ENCODE results near the gene ECHDC3.

ECHDC3 gene

GRCh38 chr10:11762706-11763500, 20.7 kb downstream of the ECHDC3 start:
- no peak for DNase-seq (ENCODE audit: extremely low spot score)
- TF ChIP-seq ELF4 (IDR thresholded peaks at IDR 0.05) (no peak), NFRKB (IDR thresholded peaks at IDR 0.05) (no peak), L3MBTL2 (conservative IDR thresholded peaks at IDR 0.05) (no peak), CTBP1 (IDR thresholded peaks at IDR 0.05; ENCODE audit: borderline replicate concordance) (no peak), FOXK2 (IDR thresholded peaks at IDR 0.05) (no peak), BHLHE40 (IDR thresholded peaks at IDR 0.05; ENCODE audit: borderline replicate concordance) (no peak), PKNOX1 (IDR thresholded peaks at IDR 0.05) (no peak), ZNF384 (IDR thresholded peaks at IDR 0.05) (no peak)

GRCh38 chr10:11763501-11763861, 21.3 kb downstream of the ECHDC3 start:
- TF ChIP-seq ZNF384 (IDR thresholded peaks at IDR 0.05): no peak
- TF ChIP-seq ARNT (IDR thresholded peaks at IDR 0.05): no peak
- TF ChIP-seq HDGF (IDR thresholded peaks at IDR 0.05; ENCODE audit: borderline replicate concordance): no peak
- no peak for TF ChIP-seq L3MBTL2 (conservative IDR thresholded peaks at IDR 0.05)
- no peak for TF ChIP-seq BHLHE40 (IDR thresholded peaks at IDR 0.05; ENCODE audit: borderline replicate concordance)
- no peak for TF ChIP-seq SUZ12 (IDR thresholded peaks at IDR 0.05)
- no peak for TF ChIP-seq NFRKB (IDR thresholded peaks at IDR 0.05)
- no peak for TF ChIP-seq FOXA1 (IDR thresholded peaks at IDR 0.05)
- TF ChIP-seq TARDBP (IDR thresholded peaks at IDR 0.05): no peak
- no peak for TF ChIP-seq FOXM1 (IDR thresholded peaks at IDR 0.05; ENCODE audit: borderline replicate concordance)
- no peak for TF ChIP-seq LEF1 (IDR thresholded peaks at IDR 0.05; ENCODE audit: borderline replicate concordance)
- no peak for TF ChIP-seq FOXK2 (IDR thresholded peaks at IDR 0.05)
- no peak for DNase-seq (ENCODE audit: extremely low spot score)
- CTCF ChIA-PET: no interaction called here
- POLR2A ChIA-PET: no interaction called here

More at GRCh38 chr10:11762706-11763500, 20.7 kb downstream of the ECHDC3 start:
- ChIA-PET POLR2A (no interaction called here), CTCF (no interaction called here)

- TF ChIP-seq ZNF384 (IDR thresholded peaks at IDR 0.05) (no peak), FOXA1 (IDR thresholded peaks at IDR 0.05) (no peak)
- no peak for DNase-seq (ENCODE audit: extremely low spot score)
- POLR2A ChIA-PET: no interaction called here
- CTCF ChIA-PET: interaction anchor here (0.6 to 1.7 kb wide), 4 partner anchors 8 to 1335 kb away, joined by 3 to 7 read pairs (median 4); partner anchors contain the start of gene OPTN
Measured at GRCh38 chr10:11765141-11765540, 23.0 kb downstream of the ECHDC3 start.

- DNase-seq (ENCODE audit: extremely low spot score): no peak
- POLR2A ChIA-PET: no interaction called here
- CTCF ChIA-PET: interaction anchor here (0.6 kb wide), 1 partner anchor 826 kb away, joined by 3 read pairs; no protein-coding TSS in a partner anchor
- TF ChIP-seq L3MBTL2 (conservative IDR thresholded peaks at IDR 0.05): no peak
- no peak for TF ChIP-seq ARNT (IDR thresholded peaks at IDR 0.05)
- TF ChIP-seq SP1 (IDR thresholded peaks at IDR 0.05): no peak
- TF ChIP-seq FOXA1 (IDR thresholded peaks at IDR 0.05): no peak
- TF ChIP-seq CTBP1 (IDR thresholded peaks at IDR 0.05; ENCODE audit: borderline replicate concordance): no peak
- no peak for TF ChIP-seq LEF1 (IDR thresholded peaks at IDR 0.05; ENCODE audit: borderline replicate concordance)
- TF ChIP-seq PKNOX1 (IDR thresholded peaks at IDR 0.05): no peak
- no peak for TF ChIP-seq TARDBP (IDR thresholded peaks at IDR 0.05)
- TF ChIP-seq HDGF (IDR thresholded peaks at IDR 0.05; ENCODE audit: borderline replicate concordance): no peak
- TF ChIP-seq SUZ12 (IDR thresholded peaks at IDR 0.05): no peak
- no peak for TF ChIP-seq ELF4 (IDR thresholded peaks at IDR 0.05)
- TF ChIP-seq NFRKB (IDR thresholded peaks at IDR 0.05): no peak
- no peak for TF ChIP-seq FOXM1 (IDR thresholded peaks at IDR 0.05; ENCODE audit: borderline replicate concordance)
- no peak for TF ChIP-seq FOXK2 (IDR thresholded peaks at IDR 0.05)
- TF ChIP-seq ZNF384 (IDR thresholded peaks at IDR 0.05): no peak
- no peak for TF ChIP-seq BHLHE40 (IDR thresholded peaks at IDR 0.05; ENCODE audit: borderline replicate concordance)
Measured at GRCh38 chr10:11772575-11773288, 30.6 kb downstream of the ECHDC3 start.

GRCh38 chr10:11773761-11774441, 31.7 kb downstream of the ECHDC3 start:
- CTCF ChIA-PET: interaction anchor here (2.3 kb wide), 1 partner anchor 9 kb away, joined by 17 read pairs; no protein-coding TSS in a partner anchor
- peak; percentile 73 for DNase-seq (ENCODE audit: extremely low spot score)
- TF ChIP-seq HDGF (IDR thresholded peaks at IDR 0.05; ENCODE audit: borderline replicate concordance) (no peak), ARNT (IDR thresholded peaks at IDR 0.05) (peak; percentile 95), LEF1 (IDR thresholded peaks at IDR 0.05; ENCODE audit: borderline replicate concordance) (peak; percentile 98), ELF4 (IDR thresholded peaks at IDR 0.05) (no peak), CTBP1 (IDR thresholded peaks at IDR 0.05; ENCODE audit: borderline replicate concordance) (peak; percentile 99), FOXA1 (IDR thresholded peaks at IDR 0.05) (no peak), NFRKB (IDR thresholded peaks at IDR 0.05) (no peak), FOXK2 (IDR thresholded peaks at IDR 0.05) (no peak), BHLHE40 (IDR thresholded peaks at IDR 0.05; ENCODE audit: borderline replicate concordance) (no peak), L3MBTL2 (conservative IDR thresholded peaks at IDR 0.05) (no peak), TARDBP (IDR thresholded peaks at IDR 0.05) (peak; percentile 73), SUZ12 (IDR thresholded peaks at IDR 0.05) (no peak), SP1 (IDR thresholded peaks at IDR 0.05) (no peak), ZNF384 (IDR thresholded peaks at IDR 0.05) (peak; percentile 62; the same call in 1 of the 2 replicates), FOXM1 (IDR thresholded peaks at IDR 0.05; ENCODE audit: borderline replicate concordance) (no peak), PKNOX1 (IDR thresholded peaks at IDR 0.05) (peak; percentile 95)
- POLR2A ChIA-PET: interaction anchor here (1.0 kb wide), 1 partner anchor 368 kb away, joined by 3 read pairs; no protein-coding TSS in a partner anchor
